Colonic mucosa (tissue), 4 donors: ENCODE results near the gene DNMT3A. TPM values are rescaled to one million over a fixed set of nuclear protein-coding genes. Genes with fewer than 3 reads are reported as not detected.

Experiments used
- DNase-seq: peaks from one replicate; pipeline ENCODE4 v3.0.0-alpha.2; 2020
- H3K27ac ChIP-seq: fragments of 200-600 bp; one replicate; pipeline ENCODE4 v1.8.0; 2021
- H3K27me3 ChIP-seq: fragments of 200-600 bp; one replicate; pipeline ENCODE4 v1.8.0; 2021
- H3K36me3 ChIP-seq: fragments of 200-600 bp; one replicate; pipeline ENCODE4 v1.8.0; 2021
- H3K4me1 ChIP-seq: fragments of 200-600 bp; one replicate; pipeline ENCODE4 v1.8.0; 2021; ENCODE audit warnings: mild to moderate bottlenecking
- H3K4me3 ChIP-seq: fragments of 200-600 bp; one replicate; pipeline ENCODE4 v1.8.0; 2021
- H3K9ac ChIP-seq, 2 donors: one replicate each; pipeline ENCODE4 v1.7.0; 2013; ENCODE audit warnings: control low read depth in 2 of 2, low read depth in 2 of 2, low read length in 2 of 2
- H3K9me3 ChIP-seq: fragments of 200-600 bp; one replicate; pipeline ENCODE4 v1.8.0; 2021
- intact Hi-C: fragments of 100-400 bp; cut with DNase I; formaldehyde crosslinking; loops from one replicate; pipeline ENCODE4 v1.14.1; 2022
- total RNA-seq, 2 donors: library from RNA; stranded (reverse); fragmentation: NEBNext Ultra II Directional in 1 of 2; extraction: Animal tissue kit (Norgen Biotek cat#: 25700) in 1 of 2; gene quantifications; one replicate each; pipeline ENCODE4 v1.2.1, GENCODE V29; 2021
- TF ChIP-seq, protein P1 (sequence below): fragments of 200-600 bp; IDR thresholded peaks from one replicate; pipeline ENCODE4 v1.8.0; 2022; ENCODE audit warnings: antibody characterized with exemption, mild to moderate bottlenecking
- donor health status: healthy.
- donor health status: DM: no; HTN: no; CAD: no.
- donor health status: DM: no; HTN: no; CAD: no.

Gene DNMT3A
- total RNA-seq, 2 donors from 2014 or later, result 30.8 to 44.5 TPM

- intact Hi-C loops, result no loop called here
- TF ChIP-seq, protein P1, sequence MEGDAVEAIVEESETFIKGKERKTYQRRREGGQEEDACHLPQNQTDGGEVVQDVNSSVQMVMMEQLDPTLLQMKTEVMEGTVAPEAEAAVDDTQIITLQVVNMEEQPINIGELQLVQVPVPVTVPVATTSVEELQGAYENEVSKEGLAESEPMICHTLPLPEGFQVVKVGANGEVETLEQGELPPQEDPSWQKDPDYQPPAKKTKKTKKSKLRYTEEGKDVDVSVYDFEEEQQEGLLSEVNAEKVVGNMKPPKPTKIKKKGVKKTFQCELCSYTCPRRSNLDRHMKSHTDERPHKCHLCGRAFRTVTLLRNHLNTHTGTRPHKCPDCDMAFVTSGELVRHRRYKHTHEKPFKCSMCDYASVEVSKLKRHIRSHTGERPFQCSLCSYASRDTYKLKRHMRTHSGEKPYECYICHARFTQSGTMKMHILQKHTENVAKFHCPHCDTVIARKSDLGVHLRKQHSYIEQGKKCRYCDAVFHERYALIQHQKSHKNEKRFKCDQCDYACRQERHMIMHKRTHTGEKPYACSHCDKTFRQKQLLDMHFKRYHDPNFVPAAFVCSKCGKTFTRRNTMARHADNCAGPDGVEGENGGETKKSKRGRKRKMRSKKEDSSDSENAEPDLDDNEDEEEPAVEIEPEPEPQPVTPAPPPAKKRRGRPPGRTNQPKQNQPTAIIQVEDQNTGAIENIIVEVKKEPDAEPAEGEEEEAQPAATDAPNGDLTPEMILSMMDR, result peak; percentile 96
- peak; percentile 81 for DNase-seq
These were observed 854 bp upstream of the DNMT3A start for GRCh38 chr2:25342372-25343186.

DNA sequence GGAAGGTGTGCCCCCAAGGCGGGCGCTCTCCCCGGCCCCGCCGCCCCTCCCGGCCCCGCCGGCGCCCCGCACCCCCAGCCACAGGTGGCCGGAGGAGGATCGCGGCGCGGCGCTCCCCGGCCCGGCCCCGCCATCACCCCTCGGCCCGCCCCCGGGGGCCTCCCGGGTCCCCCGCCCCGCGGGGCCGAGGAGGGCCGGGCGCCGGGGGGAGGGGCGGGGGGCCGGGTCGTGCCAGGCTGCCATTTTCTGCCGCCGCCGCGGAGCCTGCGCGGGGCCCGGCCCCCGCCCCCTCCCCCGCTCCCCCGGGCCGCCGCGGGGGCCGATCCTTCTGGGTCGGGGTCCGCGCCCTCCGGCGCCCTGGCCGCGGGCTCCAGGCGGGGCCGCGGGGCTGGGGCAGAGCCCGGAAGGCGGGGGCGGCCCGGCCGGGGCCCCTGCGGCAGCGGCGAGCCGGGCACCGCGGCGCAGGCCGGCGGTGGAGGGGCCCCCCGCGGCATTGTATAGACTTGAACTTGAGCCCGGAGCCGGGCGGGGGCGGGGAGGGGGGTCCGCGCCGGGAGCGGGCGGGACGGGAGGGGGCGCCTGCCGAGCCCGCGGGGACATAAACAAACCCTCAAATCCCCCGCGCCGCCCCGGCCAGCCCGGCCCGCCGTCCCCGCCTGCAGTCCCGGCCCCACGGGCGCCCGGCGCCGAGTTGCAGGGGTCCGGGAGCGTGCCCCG is 556 bp downstream of the DNMT3A start:
- H3K27me3 ChIP-seq, result no peaks in the 10 kb centered on the region
- no peak for DNase-seq
- H3K27ac ChIP-seq, result no peak overlapping the region
- TF ChIP-seq, protein P1, result no peak
- H3K4me1 ChIP-seq, result peaks cover 8% of the 10 kb centered on the region
- no peaks in the 10 kb centered on the region for H3K36me3 ChIP-seq
- intact Hi-C loops, result no loop called here
- H3K9me3 ChIP-seq, result no peaks in the 10 kb centered on the region
- H3K9ac ChIP-seq, result peak overlapping the region in 1 of 2 donors; percentile 66
- H3K4me3 ChIP-seq, result peak overlapping the region; percentile 67

More at GRCh38 chr2:25342372-25343186, 854 bp upstream of the DNMT3A start:
- Histone ChIP-seq H3K9me3 (no peaks in the 10 kb centered on the region), H3K4me1 (peaks cover 8% of the 10 kb centered on the region), H3K27ac (peak overlapping the region; percentile 73), H3K9ac (peak overlapping the region; percentile 34 to 81), H3K4me3 (peak overlapping the region; percentile 69), H3K36me3 (no peaks in the 10 kb centered on the region), H3K27me3 (no peaks in the 10 kb centered on the region)

GRCh38 chr2:25340181-25340921 is 1.4 kb downstream of the DNMT3A start:
- DNase-seq, result peak; percentile 64
- H3K4me1 ChIP-seq, result peaks cover 8% of the 10 kb centered on the region
- H3K9ac ChIP-seq, result peak overlapping the region; percentile 66 to 69
- no peaks in the 10 kb centered on the region for H3K36me3 ChIP-seq
- peak overlapping the region; percentile 67 for H3K4me3 ChIP-seq
- H3K27ac ChIP-seq, result peak overlapping the region; percentile 34
- TF ChIP-seq, protein P1, result no peak
- H3K27me3 ChIP-seq, result no peaks in the 10 kb centered on the region
- intact Hi-C loops, result no loop called here
- H3K9me3 ChIP-seq, result no peaks in the 10 kb centered on the region

GRCh38 chr2:25339791-25340180 is 1.9 kb downstream of the DNMT3A start:
- Histone ChIP-seq H3K27me3 (no peaks in the 10 kb centered on the region), H3K9ac (peak overlapping the region; percentile 66 to 69), H3K27ac (peak overlapping the region; percentile 34), H3K4me3 (peak overlapping the region; percentile 67), H3K36me3 (no peaks in the 10 kb centered on the region), H3K9me3 (no peaks in the 10 kb centered on the region), H3K4me1 (peaks cover 8% of the 10 kb centered on the region)
- intact Hi-C loops, result no loop called here
- DNase-seq, result peak; percentile 68
- TF ChIP-seq, protein P1, result no peak

DNA sequence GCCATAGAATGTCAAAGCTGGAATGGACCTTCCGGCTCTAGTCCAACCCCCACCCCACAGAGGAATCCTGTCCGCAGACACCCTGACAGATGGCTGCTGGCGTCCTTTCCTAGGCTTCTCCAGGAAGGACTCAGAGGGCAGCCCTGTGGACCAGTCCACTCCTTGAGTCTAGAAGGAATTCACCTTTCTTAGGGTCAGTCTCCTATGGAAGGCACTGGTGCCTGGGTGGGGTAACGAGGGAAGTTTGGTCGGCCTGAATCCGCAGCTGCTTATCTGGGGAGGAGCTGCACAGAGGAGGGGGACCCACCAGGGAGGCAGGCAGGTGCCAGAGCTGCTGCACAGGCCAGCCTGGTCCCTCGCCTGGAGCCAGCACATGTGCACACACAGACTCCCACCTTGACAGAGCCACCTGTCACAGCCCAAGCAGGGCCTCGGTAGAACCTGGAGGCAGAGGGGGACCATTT is 2.5 kb downstream of the DNMT3A start:
- intact Hi-C loops, result no loop called here
- Histone ChIP-seq H3K36me3 (no peaks in the 10 kb centered on the region), H3K27me3 (no peaks in the 10 kb centered on the region), H3K4me1 (peaks cover 8% of the 10 kb centered on the region), H3K9ac (no peak overlapping the region), H3K27ac (peak overlapping the region; percentile 34), H3K9me3 (no peaks in the 10 kb centered on the region), H3K4me3 (no peak overlapping the region)
- TF ChIP-seq, protein P1, result no peak
- DNase-seq, result no peak
